Measurements from ENCODE around the gene PANX1.

The PANX1 gene

DNA sequence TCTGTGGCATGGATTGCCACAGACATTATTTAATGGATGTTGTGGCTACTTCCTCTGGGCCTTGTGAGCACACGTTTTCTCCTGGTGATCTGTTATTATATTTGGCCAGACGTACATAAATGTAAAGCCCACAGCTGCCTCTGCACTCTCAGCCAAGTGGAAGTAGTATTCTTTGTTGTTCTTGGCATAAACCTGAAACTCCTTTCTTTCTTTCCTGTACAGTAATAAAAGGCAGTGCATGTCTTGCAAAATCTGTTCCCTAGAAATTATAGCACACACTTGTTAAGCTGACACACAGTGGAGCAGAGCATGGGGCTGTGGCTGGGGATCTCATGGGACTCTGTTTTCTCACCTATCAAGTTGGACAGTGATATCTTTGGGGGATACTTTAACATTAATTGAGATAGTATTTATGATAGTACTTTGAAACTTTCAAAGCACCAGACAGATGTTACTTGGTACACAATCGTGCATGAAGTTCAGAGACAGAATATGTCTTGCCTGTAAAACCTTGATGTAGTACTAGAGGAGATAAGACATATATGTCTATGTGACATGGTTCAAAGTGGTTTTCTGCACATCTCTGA is 20.9 kb downstream of the PANX1 start:
- Mint-ChIP-seq H3K4me1 (peaks cover 88% of the 10 kb centered on the region), H3K9me3 (no peaks in the 10 kb centered on the region), H3K36me3 (ENCODE audit: low read depth) (peaks cover 12% of the 10 kb centered on the region), H3K4me3 (peak overlapping the region in 1 of 3 experiments; percentile 30), H3K27ac (peak overlapping the region; percentile 60 to 85 (median 79)), H3K27me3 (ENCODE audit: low read depth) (no peaks in the 10 kb centered on the region)
- TF ChIP-seq, protein P1, sequence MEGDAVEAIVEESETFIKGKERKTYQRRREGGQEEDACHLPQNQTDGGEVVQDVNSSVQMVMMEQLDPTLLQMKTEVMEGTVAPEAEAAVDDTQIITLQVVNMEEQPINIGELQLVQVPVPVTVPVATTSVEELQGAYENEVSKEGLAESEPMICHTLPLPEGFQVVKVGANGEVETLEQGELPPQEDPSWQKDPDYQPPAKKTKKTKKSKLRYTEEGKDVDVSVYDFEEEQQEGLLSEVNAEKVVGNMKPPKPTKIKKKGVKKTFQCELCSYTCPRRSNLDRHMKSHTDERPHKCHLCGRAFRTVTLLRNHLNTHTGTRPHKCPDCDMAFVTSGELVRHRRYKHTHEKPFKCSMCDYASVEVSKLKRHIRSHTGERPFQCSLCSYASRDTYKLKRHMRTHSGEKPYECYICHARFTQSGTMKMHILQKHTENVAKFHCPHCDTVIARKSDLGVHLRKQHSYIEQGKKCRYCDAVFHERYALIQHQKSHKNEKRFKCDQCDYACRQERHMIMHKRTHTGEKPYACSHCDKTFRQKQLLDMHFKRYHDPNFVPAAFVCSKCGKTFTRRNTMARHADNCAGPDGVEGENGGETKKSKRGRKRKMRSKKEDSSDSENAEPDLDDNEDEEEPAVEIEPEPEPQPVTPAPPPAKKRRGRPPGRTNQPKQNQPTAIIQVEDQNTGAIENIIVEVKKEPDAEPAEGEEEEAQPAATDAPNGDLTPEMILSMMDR (IDR thresholded peaks at IDR 0.05; ENCODE audit: unreplicated experiment in 3 of 3): no peak

DNA sequence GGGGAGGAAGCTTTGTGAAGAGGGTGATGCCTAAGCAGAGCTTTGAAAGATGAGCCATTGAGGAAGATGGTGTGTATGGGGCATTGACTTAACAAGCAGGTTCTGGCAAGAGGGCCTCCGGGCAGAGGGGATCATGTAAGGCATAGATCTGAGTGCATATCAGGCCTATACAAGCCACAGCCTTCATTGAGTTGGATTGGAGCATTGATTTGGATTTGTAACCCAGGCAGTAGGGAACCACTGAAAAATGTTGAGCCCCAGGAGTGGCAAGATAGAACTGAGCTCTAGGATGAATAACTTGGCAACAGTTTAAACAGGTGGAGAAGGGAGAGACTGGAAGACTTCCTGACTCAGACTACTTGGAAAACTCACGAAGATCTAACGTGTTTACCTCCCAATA is 21.4 kb downstream of the PANX1 start:
- TF ChIP-seq, protein P1 (IDR thresholded peaks at IDR 0.05; ENCODE audit: unreplicated experiment in 3 of 3): no peak
- H3K27me3 Mint-ChIP-seq (ENCODE audit: low read depth): no peaks in the 10 kb centered on the region
- H3K9me3 Mint-ChIP-seq: no peaks in the 10 kb centered on the region
- H3K36me3 Mint-ChIP-seq (ENCODE audit: low read depth): peaks cover 12% of the 10 kb centered on the region
- peak overlapping the region; percentile 60 to 85 (median 79) for H3K27ac Mint-ChIP-seq
- H3K4me1 Mint-ChIP-seq: peaks cover 84% of the 10 kb centered on the region
- H3K4me3 Mint-ChIP-seq: no peak overlapping the region

- Mint-ChIP-seq H3K4me1 (peaks cover 74% of the 10 kb centered on the region), H3K27me3 (ENCODE audit: low read depth) (no peaks in the 10 kb centered on the region), H3K27ac (peak overlapping the region; percentile 35 to 65 (median 38)), H3K4me3 (no peak overlapping the region), H3K9me3 (peaks cover 2% of the 10 kb centered on the region), H3K36me3 (ENCODE audit: low read depth) (peaks cover 15% of the 10 kb centered on the region)
- TF ChIP-seq, protein P1 (IDR thresholded peaks at IDR 0.05; ENCODE audit: unreplicated experiment in 3 of 3): no peak
Measured at GRCh38 chr11:94150704-94151685, 22.4 kb downstream of the PANX1 start.

GRCh38 chr11:94151903-94152677 is 23.4 kb downstream of the PANX1 start:
- peak overlapping the region in 2 of 3 experiments; percentile 47 to 51 for H3K27ac Mint-ChIP-seq
- TF ChIP-seq, protein P1 (IDR thresholded peaks at IDR 0.05; ENCODE audit: unreplicated experiment in 3 of 3): no peak
- no peak overlapping the region for H3K4me3 Mint-ChIP-seq
- H3K27me3 Mint-ChIP-seq (ENCODE audit: low read depth): no peaks in the 10 kb centered on the region
- peaks cover 24% of the 10 kb centered on the region for H3K36me3 Mint-ChIP-seq (ENCODE audit: low read depth)
- H3K4me1 Mint-ChIP-seq: peaks cover 66% of the 10 kb centered on the region
- peaks cover 5% of the 10 kb centered on the region for H3K9me3 Mint-ChIP-seq

DNA sequence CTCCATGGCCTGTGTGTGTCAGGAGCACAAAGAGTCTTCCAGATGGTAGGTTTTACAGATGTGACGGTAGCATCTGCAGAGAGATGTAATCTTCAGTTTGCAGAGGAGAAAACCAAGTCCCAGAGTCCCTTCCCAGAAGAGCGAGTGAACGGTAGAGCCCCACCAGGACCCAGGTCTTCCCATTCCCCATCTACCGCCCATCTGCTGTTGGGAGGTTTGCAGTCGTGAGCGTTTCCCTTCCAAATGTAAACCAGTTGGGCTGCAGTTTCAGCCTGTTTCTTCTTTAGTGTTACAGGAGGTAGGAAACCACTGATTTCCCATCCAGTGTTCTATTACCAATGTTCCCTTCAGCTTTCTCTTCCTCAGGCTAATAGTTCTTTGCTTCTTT is 24.0 kb downstream of the PANX1 start:
- Mint-ChIP-seq H3K36me3 (ENCODE audit: low read depth) (peaks cover 29% of the 10 kb centered on the region), H3K9me3 (peaks cover 5% of the 10 kb centered on the region), H3K27ac (peak overlapping the region in 2 of 3 experiments; percentile 26 to 47)

More for the DNA sequence above, 24.0 kb downstream of the PANX1 start:
- Mint-ChIP-seq H3K27me3 (ENCODE audit: low read depth) (no peaks in the 10 kb centered on the region), H3K4me3 (no peak overlapping the region), H3K4me1 (peaks cover 63% of the 10 kb centered on the region)
- TF ChIP-seq, protein P1 (IDR thresholded peaks at IDR 0.05; ENCODE audit: unreplicated experiment in 3 of 3): no peak
